Fibroblast of peridontal ligament (primary cell): ENCODE measurements around the gene BCAT1.

Experiments
- DNase-seq: peaks from one replicate; pipeline ENCODE4 v3.0.0-alpha.2; 2010; ENCODE audit errors: extremely low read depth

BCAT1 gene

GRCh38 chr12:24764712-24765111 is 184.2 kb downstream of the BCAT1 start:
- no peak for DNase-seq

- DNase-seq = no peak
Observed at GRCh38 chr12:24760606-24761378, 188.1 kb downstream of the BCAT1 start.

GRCh38 chr12:24760162-24760561 is 188.7 kb downstream of the BCAT1 start:
- DNase-seq = no peak
